Measurements from ENCODE around the gene CDH4.

CDH4 gene

GRCh38 chr20:61267241-61267640, 15.2 kb downstream of the CDH4 start:
- TF ChIP-seq FOXP2 (optimal IDR thresholded peaks at IDR 0.05; ENCODE audit: borderline replicate concordance, extremely low read depth, extremely low read length, insufficient read depth) (no peak), POLR2AphosphoS5 (IDR thresholded peaks at IDR 0.05; ENCODE audit: low read depth, low read length) (no peak), SIN3A (IDR thresholded peaks at IDR 0.05; ENCODE audit: borderline replicate concordance, insufficient read depth, low read length) (no peak), TAF1 (IDR thresholded peaks at IDR 0.05; ENCODE audit: borderline replicate concordance, insufficient read depth, low read length) (no peak), REST (IDR thresholded peaks at IDR 0.05; ENCODE audit: insufficient read depth in 1 of 2, low read depth in 2 of 2, low read length in 2 of 2) (no peak)

GRCh38 chr20:61268024-61268423, 16.0 kb downstream of the CDH4 start:
- TF ChIP-seq FOXP2 (optimal IDR thresholded peaks at IDR 0.05; ENCODE audit: borderline replicate concordance, extremely low read depth, extremely low read length, insufficient read depth): no peak
- TF ChIP-seq POLR2AphosphoS5 (IDR thresholded peaks at IDR 0.05; ENCODE audit: low read depth, low read length): peak; percentile 9; the same call in 1 of the 2 replicates
- TF ChIP-seq REST (IDR thresholded peaks at IDR 0.05; ENCODE audit: insufficient read depth in 1 of 2, low read depth in 2 of 2, low read length in 2 of 2): no peak
- no peak for TF ChIP-seq SIN3A (IDR thresholded peaks at IDR 0.05; ENCODE audit: borderline replicate concordance, insufficient read depth, low read length)
- peak; percentile 6; the same call in 1 of the 2 replicates for TF ChIP-seq TAF1 (IDR thresholded peaks at IDR 0.05; ENCODE audit: borderline replicate concordance, insufficient read depth, low read length)

- TF ChIP-seq SIN3A (IDR thresholded peaks at IDR 0.05; ENCODE audit: borderline replicate concordance, insufficient read depth, low read length) (no peak), TAF1 (IDR thresholded peaks at IDR 0.05; ENCODE audit: borderline replicate concordance, insufficient read depth, low read length) (no peak), POLR2AphosphoS5 (IDR thresholded peaks at IDR 0.05; ENCODE audit: low read depth, low read length) (peak; percentile 26), FOXP2 (optimal IDR thresholded peaks at IDR 0.05; ENCODE audit: borderline replicate concordance, extremely low read depth, extremely low read length, insufficient read depth) (no peak)
Observed at GRCh38 chr20:61271312-61272231, 19.5 kb downstream of the CDH4 start.

- peak; percentile 23; the same call in 1 of the 2 replicates for TF ChIP-seq POLR2AphosphoS5 (IDR thresholded peaks at IDR 0.05; ENCODE audit: low read depth, low read length)
- TF ChIP-seq TAF1 (IDR thresholded peaks at IDR 0.05; ENCODE audit: borderline replicate concordance, insufficient read depth, low read length): no peak
- no peak for TF ChIP-seq REST (IDR thresholded peaks at IDR 0.05; ENCODE audit: insufficient read depth in 1 of 2, low read depth in 2 of 2, low read length in 2 of 2)
- TF ChIP-seq FOXP2 (optimal IDR thresholded peaks at IDR 0.05; ENCODE audit: borderline replicate concordance, extremely low read depth, extremely low read length, insufficient read depth): no peak
- no peak for TF ChIP-seq SIN3A (IDR thresholded peaks at IDR 0.05; ENCODE audit: borderline replicate concordance, insufficient read depth, low read length)
Observed at GRCh38 chr20:61274326-61274725, 22.3 kb downstream of the CDH4 start.

GRCh38 chr20:61278296-61278695, 26.2 kb downstream of the CDH4 start:
- TF ChIP-seq POLR2AphosphoS5 (IDR thresholded peaks at IDR 0.05; ENCODE audit: low read depth, low read length) (no peak), FOXP2 (optimal IDR thresholded peaks at IDR 0.05; ENCODE audit: borderline replicate concordance, extremely low read depth, extremely low read length, insufficient read depth) (no peak), TAF1 (IDR thresholded peaks at IDR 0.05; ENCODE audit: borderline replicate concordance, insufficient read depth, low read length) (no peak), REST (IDR thresholded peaks at IDR 0.05; ENCODE audit: insufficient read depth in 1 of 2, low read depth in 2 of 2, low read length in 2 of 2) (no peak), SIN3A (IDR thresholded peaks at IDR 0.05; ENCODE audit: borderline replicate concordance, insufficient read depth, low read length) (no peak)

Measured in PFSK-1 (cell line).